Mucosa of stomach (tissue), 1 donor: ENCODE data around the gene HNF1B.

Experiments used
- H3K27me3 ChIP-seq: one replicate; pipeline ENCODE4 v1.7.0; 2013; ENCODE audit warnings: mild to moderate bottlenecking, low read length; ENCODE audit not compliant: control insufficient read depth, insufficient read depth
- H3K36me3 ChIP-seq: one replicate; pipeline ENCODE4 v1.7.0; 2013; ENCODE audit warnings: low read length; ENCODE audit not compliant: control insufficient read depth, insufficient read depth
- H3K4me1 ChIP-seq: one replicate; pipeline ENCODE4 v1.7.0; 2013; ENCODE audit warnings: mild to moderate bottlenecking, low read length; ENCODE audit not compliant: control insufficient read depth, insufficient read depth
- H3K4me3 ChIP-seq: one replicate; pipeline ENCODE4 v1.7.0; 2013; ENCODE audit warnings: low read length
- H3K9ac ChIP-seq: one replicate; pipeline ENCODE4 v1.7.0; 2013; ENCODE audit warnings: mild to moderate bottlenecking, low read length, moderate library complexity
- H3K9me3 ChIP-seq: one replicate; pipeline ENCODE4 v1.7.0; 2013; ENCODE audit warnings: mild to moderate bottlenecking, low read length, moderate library complexity; ENCODE audit not compliant: control insufficient read depth
- donor health status: Pancreatic carcinoma.

The HNF1B gene

GRCh38 chr17:37648555-37648954 lies 96.3 kb downstream of the HNF1B start:
- Histone ChIP-seq H3K4me1 (peaks cover 4% of the 10 kb centered on the region), H3K4me3 (no peak overlapping the region), H3K9me3 (no peaks in the 10 kb centered on the region), H3K36me3 (no peaks in the 10 kb centered on the region), H3K9ac (no peak overlapping the region), H3K27me3 (peaks cover 3% of the 10 kb centered on the region)

- no peaks in the 10 kb centered on the region for H3K36me3 ChIP-seq
- H3K9ac ChIP-seq, result no peak overlapping the region
- no peaks in the 10 kb centered on the region for H3K9me3 ChIP-seq
- no peak overlapping the region for H3K4me3 ChIP-seq
- peaks cover 3% of the 10 kb centered on the region for H3K27me3 ChIP-seq
- peaks cover 5% of the 10 kb centered on the region for H3K4me1 ChIP-seq
Measured at GRCh38 chr17:37647856-37648255, 97.0 kb downstream of the HNF1B start.

- H3K4me3 ChIP-seq, result no peak overlapping the region
- H3K36me3 ChIP-seq, result no peaks in the 10 kb centered on the region
- peaks cover 5% of the 10 kb centered on the region for H3K4me1 ChIP-seq
Measured at GRCh38 chr17:37643869-37644268, 101.0 kb downstream of the HNF1B start.

GRCh38 chr17:37643118-37643766 lies 101.6 kb downstream of the HNF1B start, which contains the start of gene DDX52:
Gene DDX52, minus strand, starts transcription at chr17:37643446. Its CDS starts 26 bp downstream, at chr17:37643420.
- Histone ChIP-seq H3K27me3 (peaks cover 3% of the 10 kb centered on the region), H3K4me1 (peaks cover 5% of the 10 kb centered on the region), H3K36me3 (no peaks in the 10 kb centered on the region), H3K4me3 (peak within 1 kb of the TSS; percentile 51), H3K9me3 (no peaks in the 10 kb centered on the region), H3K9ac (peak within 1 kb of the TSS; percentile 91)

More at GRCh38 chr17:37643869-37644268, 101.0 kb downstream of the HNF1B start:
- peak overlapping the region; percentile 91 for H3K9ac ChIP-seq
- H3K9me3 ChIP-seq, result no peaks in the 10 kb centered on the region
- H3K27me3 ChIP-seq, result peaks cover 3% of the 10 kb centered on the region

- Histone ChIP-seq H3K9me3 (no peaks in the 10 kb centered on the region), H3K4me3 (peak overlapping the region; percentile 51), H3K9ac (peak overlapping the region; percentile 91), H3K27me3 (peaks cover 3% of the 10 kb centered on the region), H3K4me1 (peaks cover 5% of the 10 kb centered on the region), H3K36me3 (no peaks in the 10 kb centered on the region)
Measured at GRCh38 chr17:37642681-37643080, 102.2 kb downstream of the HNF1B start.

- H3K9ac ChIP-seq, result no peak overlapping the region
- H3K27me3 ChIP-seq, result no peaks in the 10 kb centered on the region
- no peak overlapping the region for H3K4me3 ChIP-seq
- no peaks in the 10 kb centered on the region for H3K9me3 ChIP-seq
- H3K36me3 ChIP-seq, result no peaks in the 10 kb centered on the region
- peaks cover 5% of the 10 kb centered on the region for H3K4me1 ChIP-seq
Measured at GRCh38 chr17:37640015-37640414, 104.8 kb downstream of the HNF1B start.

- Histone ChIP-seq H3K9ac (no peak overlapping the region), H3K4me1 (no peaks in the 10 kb centered on the region), H3K27me3 (no peaks in the 10 kb centered on the region), H3K9me3 (no peaks in the 10 kb centered on the region), H3K36me3 (no peaks in the 10 kb centered on the region), H3K4me3 (no peak overlapping the region)
Measured at GRCh38 chr17:37637956-37638355, 106.9 kb downstream of the HNF1B start.
